Upper lobe of left lung (tissue), 4 donors: ENCODE measurements around the gene SLC35B4.

Source experiments
- CTCF ChIP-seq, 6 experiments: fragments of 450-650 bp in 4 of 6; fragments of 200-600 bp in 2 of 6; sonication (generic) in 2 of 6; IDR thresholded peaks; one replicate each; pipeline ENCODE4 v1.5.1; 2016 to 2019; ENCODE audit warnings: antibody characterized with exemption in 6 of 6
- POLR2A ChIP-seq, 4 donors: fragments of 450-650 bp; IDR thresholded peaks; one replicate each; pipeline ENCODE4 v1.5.1; 2016 to 2017; ENCODE audit warnings: antibody characterized with exemption in 4 of 4, mild to moderate bottlenecking in 2 of 4
- POLR2AphosphoS5 ChIP-seq, 2 donors: sonication (generic); formaldehyde crosslinking; IDR thresholded peaks; one replicate each; pipeline ENCODE4 v1.5.1; 2017; ENCODE audit warnings: antibody characterized with exemption in 2 of 2

GRCh38 chr7:134313543-134313942, 3.2 kb downstream of the SLC35B4 start:
- TF ChIP-seq CTCF (IDR thresholded peaks at IDR 0.05) (no peak), POLR2AphosphoS5 (IDR thresholded peaks at IDR 0.05) (no peak), POLR2A (IDR thresholded peaks at IDR 0.05) (no peak)
